Renal cortical epithelial cell (primary cell): ENCODE data around the gene POLN. TPM values are rescaled to one million over a fixed set of nuclear protein-coding genes. Genes with fewer than 3 reads are reported as not detected.

Experiments used
- DNase-seq: peaks from one replicate; pipeline ENCODE4 v3.0.0-alpha.2; 2011; ENCODE audit warnings: low read depth
- total RNA-seq: library from RNA; depleted of rRNA; stranded (reverse); fragments of >200 nt; gene quantifications from 2 replicates; pipeline ENCODE4 v1.2.3, GENCODE V29; 2014

Gene POLN
- total RNA-seq, 1 donor from 2014 or later, result 5.5 TPM

DNA sequence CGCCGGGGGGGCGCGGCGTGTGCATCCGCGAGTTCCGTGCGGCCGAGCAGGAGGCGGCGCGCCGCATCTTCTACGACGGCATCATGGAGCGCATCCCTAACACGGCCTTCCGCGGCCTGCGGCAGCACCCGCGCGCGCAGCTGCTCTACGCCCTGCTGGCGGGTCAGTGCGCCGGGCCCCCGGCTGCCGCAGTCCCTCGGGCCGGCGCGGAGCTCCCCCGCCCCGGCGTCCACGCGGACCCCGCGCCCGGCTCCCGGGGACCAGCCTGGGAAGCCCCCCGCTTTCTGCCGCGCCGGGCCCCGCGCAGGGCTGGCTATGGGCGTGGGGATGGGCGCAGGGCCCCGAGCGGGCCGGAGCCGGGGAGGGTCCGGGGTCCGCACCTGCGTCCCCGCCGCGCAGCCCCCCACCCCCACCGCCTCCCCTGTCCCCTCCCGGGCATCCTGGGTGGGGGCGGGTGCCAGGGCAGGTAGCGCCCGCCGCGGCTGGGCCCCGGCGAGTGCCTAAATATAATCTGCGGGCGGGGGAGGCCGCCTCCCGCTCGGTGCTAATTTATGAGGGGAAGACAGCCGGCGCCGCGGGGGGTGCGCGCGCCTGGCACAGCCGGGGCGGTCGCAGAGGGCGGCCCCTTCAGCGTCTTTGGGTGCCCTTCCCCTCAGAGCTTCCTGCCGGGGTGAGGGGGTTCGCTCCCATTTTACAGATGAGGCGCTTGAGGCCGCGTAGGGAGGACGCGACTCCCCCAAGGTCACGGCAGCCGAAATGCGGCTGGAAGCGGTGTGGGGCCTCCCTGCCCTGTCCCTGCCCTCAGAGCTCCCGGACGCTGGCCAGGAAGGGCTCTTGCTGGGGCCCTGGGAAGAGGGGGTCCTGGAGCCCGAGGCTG lies 182.0 kb downstream of the POLN start:
- DNase-seq, result no peak

DNA sequence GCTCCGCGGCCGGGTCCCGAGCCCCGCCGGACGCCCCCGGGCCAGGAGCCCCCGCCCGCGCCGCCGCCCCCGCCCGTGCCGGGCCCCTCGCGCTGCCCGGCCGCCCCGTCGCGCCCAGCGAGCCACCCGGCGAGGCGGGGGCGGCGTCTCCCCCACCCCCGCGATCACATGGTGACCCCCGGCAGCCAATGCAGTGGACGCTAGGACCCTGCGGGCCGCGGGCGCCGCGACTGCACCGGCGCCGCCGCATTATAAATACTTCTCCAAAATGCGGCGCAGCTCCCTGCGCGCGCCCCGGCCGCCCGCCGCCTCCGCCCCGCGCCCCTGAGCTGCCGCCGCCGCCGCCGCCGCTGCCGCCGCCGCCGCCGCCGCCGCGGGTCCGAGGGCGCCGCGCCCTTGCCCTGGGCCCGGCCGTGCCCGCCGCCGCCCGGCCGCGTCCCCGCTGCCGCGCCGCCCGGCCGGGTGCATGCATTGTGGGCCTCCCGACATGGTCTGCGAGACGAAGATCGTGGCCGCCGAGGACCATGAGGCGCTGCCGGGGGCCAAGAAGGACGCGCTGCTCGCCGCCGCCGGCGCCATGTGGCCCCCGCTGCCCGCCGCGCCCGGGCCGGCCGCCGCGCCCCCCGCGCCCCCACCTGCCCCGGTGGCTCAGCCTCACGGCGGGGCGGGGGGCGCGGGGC lies 182.7 kb downstream of the POLN start, which contains the start of gene NAT8L:
Gene NAT8L (plus strand): TSS at position 282 of the 680 bp plus-strand sequence. CDS start 185 bp downstream, at position 467.
- no peak for DNase-seq

- DNase-seq, result no peak
These were observed 183.5 kb downstream of the POLN start for GRCh38 chr4:2058264-2059045.

DNA sequence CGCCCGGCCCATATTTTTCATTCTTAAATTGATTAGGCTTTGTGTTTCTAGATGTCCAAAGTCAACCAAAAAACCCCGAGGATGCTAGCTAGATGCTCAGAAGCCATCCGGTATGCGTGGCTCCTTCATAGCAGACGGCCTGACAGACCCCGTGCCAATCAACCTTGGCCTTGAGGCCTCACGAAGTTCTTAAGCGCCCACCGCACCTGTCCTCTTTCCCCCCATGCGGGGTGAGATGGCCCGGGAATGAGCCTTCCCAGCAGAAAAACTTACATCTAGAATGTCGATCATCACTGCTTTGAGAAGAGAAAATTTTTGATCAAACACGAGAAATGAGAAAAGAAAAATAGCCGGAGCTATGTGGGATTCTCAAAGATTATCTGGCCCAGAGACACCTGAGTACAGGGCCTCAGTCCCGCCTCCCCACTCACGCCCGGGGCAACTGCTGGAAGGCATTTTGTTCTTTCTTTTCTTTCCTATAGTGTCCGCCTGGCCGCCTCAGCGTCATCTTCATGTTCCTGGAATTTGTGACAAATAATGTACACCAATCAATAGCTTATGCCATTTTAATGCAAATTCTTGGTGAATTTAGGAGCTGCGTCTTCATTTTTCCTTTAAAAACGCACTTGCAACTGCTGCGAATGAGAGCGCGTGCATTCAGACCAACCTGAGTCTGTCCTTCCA lies 184.4 kb downstream of the POLN start:
- no peak for DNase-seq

GRCh38 chr4:2054217-2054616 lies 187.7 kb downstream of the POLN start:
- no peak for DNase-seq

DNA sequence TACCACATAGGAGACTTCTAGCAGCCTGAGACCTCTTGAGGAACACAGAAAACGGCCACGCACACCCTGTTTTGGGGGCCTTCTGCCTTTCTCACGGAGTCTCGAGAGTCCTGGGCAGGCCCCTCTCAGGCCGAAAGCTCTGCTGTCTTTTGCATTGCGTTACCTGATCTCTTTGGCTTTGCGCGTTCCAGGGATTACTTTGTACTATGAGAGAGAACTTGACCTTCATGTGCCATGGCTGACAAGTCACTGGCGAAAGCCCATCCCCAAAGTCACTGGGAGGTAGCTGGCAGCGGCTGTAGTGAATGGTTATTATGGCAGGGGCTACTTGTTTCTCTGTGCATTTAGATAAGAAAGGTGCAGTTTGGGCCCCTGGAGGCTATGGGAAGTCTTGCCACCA lies 190.8 kb downstream of the POLN start:
- no peak for DNase-seq

DNA sequence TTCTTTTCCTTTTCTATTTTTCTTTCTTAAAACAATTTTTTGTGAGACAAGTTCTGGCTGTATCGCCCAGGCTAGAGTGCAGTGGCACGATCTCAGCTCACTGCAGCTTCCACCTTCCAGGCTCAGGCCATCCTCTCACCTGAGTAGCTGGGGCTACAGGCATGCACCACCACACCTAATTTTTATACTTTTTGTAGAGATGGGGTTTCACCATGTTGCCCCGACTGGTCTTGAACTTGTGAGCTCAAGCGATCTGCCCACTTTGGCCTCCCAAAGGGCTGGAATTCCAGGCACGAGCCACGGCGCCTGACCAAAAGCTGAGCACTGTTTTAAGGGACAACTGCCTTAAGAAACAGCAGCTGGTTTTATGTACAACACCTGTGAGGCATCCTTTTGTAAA lies 192.1 kb downstream of the POLN start:
- no peak for DNase-seq

- DNase-seq, result no peak
These were observed 192.5 kb downstream of the POLN start for GRCh38 chr4:2049381-2049780.

DNA sequence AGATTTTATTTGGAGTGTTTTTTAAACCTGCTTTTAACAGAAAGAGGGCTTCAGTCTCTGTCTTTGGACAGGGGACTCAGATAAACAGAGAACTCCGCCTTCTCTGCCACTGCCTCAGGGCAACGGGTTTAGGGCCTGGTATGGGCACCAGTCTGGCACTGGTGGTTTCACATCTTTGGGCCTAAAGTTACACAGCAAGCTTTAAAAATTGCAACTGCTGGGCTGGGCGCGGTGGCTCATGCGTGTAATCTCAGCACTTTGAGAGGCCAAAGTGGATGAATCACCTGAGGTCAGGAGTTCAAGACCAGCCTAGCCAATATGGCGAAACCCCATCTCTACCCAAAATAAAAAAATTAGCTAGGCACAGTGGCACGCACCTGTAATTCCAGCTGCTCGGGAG lies 193.1 kb downstream of the POLN start:
- peak; percentile 36 for DNase-seq

DNA sequence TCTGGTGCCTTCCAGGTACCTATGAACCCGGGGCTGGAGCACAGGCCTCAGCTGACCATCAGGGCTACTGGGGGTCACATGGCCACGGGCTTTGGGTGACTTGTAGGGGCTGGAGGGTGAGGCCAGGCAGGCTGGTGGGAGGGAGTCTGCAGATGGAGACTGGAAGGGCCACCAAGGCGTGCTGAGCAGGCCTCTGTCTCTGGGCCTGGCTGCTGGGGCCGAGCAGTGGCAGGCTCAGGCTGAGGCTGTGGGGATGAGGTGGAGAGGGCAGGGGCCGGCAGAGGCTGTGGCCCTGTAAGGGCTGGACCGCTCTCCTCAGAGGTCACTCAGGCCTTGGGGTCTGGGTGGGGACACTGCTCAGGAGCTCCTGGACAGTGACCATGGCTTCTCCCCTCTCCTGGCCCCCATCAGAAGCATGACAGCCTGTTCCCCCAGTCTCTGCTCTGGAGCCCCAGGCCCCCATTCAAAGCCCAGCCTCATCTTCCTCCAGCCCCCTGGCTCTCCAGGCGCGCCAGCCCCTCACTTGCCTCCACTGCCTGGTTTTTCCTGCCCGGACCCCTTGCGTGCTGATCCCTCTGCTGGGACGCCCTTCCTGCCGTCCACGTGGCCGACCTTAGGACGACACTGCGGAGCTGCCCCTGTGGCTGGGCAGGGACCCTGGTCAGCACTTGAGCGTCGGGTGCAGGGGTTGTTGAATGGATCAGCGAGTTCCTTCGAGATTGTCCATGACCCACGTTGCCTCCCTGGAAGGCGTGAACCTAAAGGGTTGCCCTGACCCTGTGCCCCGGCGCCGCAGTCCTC lies 193.9 kb downstream of the POLN start:
- no peak for DNase-seq

- DNase-seq, result no peak
These were observed 194.8 kb downstream of the POLN start for GRCh38 chr4:2047031-2047660.

GRCh38 chr4:2046031-2046961 lies 195.6 kb downstream of the POLN start:
- no peak for DNase-seq

DNA sequence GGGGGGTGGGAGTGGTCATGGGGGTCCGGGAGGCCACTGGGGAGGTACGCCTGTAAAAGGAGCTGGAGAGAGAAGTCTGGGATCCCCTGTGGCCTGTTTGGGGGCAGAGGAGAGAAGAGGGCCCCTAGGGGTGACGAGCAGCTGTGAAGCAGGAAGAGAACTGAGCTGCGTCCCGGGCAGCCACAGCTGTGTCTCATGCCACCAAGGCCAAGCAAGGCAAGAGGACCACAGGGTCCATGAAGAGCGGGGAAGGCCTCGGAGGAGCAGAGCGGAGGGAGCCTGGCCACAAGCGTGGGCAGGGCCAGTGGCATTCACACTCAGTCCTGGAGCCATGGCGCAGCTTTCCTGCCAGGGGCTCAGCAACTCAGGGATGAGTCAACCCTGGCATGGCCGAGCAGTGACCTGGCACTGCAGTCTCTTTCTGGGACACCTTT lies 196.4 kb downstream of the POLN start:
- peak; percentile 3 for DNase-seq

DNA sequence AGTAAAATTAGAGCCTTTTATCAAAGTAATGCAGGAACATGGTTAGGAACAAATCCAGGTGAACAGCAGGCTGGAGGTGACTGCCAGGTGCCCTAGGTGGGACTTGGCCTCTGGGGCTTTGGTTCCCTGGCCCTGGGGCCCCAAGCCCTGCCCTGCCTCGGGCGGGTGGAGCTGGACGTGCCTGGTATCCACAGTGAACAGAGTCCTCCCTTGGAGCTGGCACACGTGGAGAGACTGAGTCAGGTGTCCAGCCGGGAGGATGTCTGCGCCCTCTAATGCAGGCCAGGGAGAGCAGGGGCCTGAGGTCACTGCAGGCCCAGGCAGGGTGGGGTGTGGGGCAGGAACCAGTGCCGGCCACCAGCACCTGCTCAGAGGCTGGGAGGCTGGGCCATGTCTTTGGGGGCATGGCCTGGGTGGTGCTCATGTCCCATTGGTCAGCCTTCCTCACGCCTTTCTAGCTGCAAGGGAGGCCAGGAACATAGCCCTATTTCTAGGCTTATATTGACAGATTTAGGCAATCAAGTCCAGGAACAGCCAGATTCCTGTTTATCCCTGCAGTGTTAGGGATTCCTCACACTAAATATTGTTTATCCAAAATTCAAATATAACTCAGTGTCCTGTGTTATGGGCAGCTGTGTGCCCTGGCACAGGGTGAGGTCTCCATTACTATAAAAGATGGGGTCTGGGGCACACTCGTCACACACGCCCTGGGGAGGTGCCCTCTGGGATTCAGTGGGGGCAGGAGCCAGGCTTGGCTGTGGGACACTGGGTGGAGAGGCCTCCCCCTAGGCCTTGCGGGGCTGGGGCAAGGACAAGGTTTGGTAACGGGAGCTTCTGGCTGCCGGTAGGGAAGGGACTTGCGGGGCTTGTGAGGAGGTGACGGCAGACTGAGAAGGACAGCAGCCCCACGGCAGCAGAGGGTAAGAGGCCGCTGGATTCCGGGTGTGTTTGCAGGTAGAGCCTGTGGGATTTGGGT lies 197.1 kb downstream of the POLN start:
- no peak for DNase-seq

GRCh38 chr4:2044119-2044485 lies 197.8 kb downstream of the POLN start:
- DNase-seq, result no peak

GRCh38 chr4:2043396-2044118 lies 198.4 kb downstream of the POLN start:
- no peak for DNase-seq

- DNase-seq, result no peak
These were observed 198.9 kb downstream of the POLN start for GRCh38 chr4:2042947-2043395.
